Sigmoid colon (tissue), 4 donors: Measurements from ENCODE around the gene MDM4.

Experiments used
- CTCF ChIP-seq, 4 experiments: fragments of 450-650 bp in 3 of 4; fragments of 200-600 bp in 1 of 4; IDR thresholded peaks; one replicate each; pipeline ENCODE4 v1.5.1; 2016 to 2019; ENCODE audit warnings: antibody characterized with exemption in 4 of 4, mild to moderate bottlenecking in 3 of 4, moderate library complexity in 2 of 4
- EP300 ChIP-seq, 4 donors: sonication (generic); formaldehyde crosslinking; IDR thresholded peaks; one replicate each; pipeline ENCODE4 v1.6.1; 2017; ENCODE audit warnings: antibody characterized with exemption in 4 of 4
- POLR2A ChIP-seq, 2 donors: fragments of 450-650 bp; IDR thresholded peaks; one replicate each; pipeline ENCODE4 v1.6.1; 2016; ENCODE audit warnings: antibody characterized with exemption in 2 of 2, mild to moderate bottlenecking in 2 of 2, moderate library complexity in 2 of 2

GRCh38 chr1:204507317-204508105, 8.7 kb upstream of the MDM4 start:
- TF ChIP-seq CTCF (IDR thresholded peaks at IDR 0.05) (no peak), POLR2A (IDR thresholded peaks at IDR 0.05) (no peak), EP300 (IDR thresholded peaks at IDR 0.05) (no peak)
